Stimulated activated CD4-positive, alpha-beta T cell treated with anti-CD3 and anti-CD28 coated beads, Interleukin-1b, Interleukin-23, amount 100 ng/mL, for 4 hours (primary cell): Measurements from ENCODE around the gene USP35.
"Not testable (repeated sequence)": the region's sequence is repeated elsewhere in the genome, so short reads cannot be mapped to it uniquely, and the experiment has no call there.

Experiments
- DNase-seq, 2 donors: peaks; one replicate each; pipeline ENCODE4 v3.0.0-alpha.2; 2020; ENCODE audit warnings: low read depth in 2 of 2

Gene USP35

GRCh38 chr11:78168539-78169477, 19.9 kb upstream of the USP35 start:
- DNase-seq: no peak

- DNase-seq: no peak
These were observed 18.3 kb upstream of the USP35 start for GRCh38 chr11:78170413-78170812.

DNA sequence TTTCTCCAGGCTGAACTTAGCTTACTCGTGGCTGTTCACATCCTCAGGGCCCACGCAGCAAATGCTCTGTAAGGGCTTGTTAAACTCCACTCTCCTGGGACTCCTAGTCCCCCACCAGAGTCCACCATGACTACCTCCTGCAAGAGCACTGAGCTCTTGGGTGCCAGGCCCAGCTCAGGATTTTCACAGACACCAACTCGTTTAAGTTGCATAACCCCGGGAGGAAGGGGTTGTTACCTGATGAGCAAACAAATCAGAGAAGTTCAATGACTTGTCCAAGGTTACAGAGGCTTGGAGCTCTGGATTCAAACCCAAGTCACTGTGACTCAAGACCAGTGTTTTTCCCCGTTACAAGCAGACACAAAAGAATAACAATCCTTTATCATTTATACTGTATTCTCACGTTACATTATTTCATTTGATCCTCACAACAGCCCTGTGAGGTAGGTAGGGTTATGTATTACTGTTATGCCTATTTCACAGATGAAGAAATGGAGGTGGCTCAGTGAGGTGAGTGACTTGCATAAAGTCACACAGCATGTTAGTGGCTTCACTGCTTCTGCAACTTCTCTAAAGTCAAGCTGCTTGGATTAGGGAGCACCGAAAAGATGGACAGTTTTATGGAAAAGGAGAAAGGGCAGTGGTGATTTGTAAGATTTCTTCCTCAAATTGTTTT, 17.7 kb upstream of the USP35 start:
- DNase-seq: no peak

DNA sequence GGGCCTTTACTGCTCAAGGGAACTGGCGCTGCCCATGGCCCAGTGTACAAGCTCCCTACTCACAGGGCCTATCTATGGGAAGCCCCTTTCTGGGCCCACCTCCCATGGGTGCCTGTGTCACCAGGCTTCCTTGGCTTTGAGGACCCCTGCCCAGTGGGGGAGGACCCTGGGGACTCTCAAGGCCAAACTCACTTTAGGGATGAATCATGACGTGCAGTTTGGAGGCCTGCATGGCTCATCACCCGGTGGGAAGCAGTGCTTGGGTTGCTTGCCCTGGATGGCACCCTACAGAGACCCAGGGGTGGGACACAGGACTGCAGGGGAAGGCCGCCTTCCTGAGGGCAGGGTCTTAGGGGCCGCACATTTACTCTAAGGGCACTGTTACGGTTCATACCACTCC, 16.8 kb upstream of the USP35 start:
- no peak for DNase-seq

- DNase-seq: not testable (repeated sequence)
These were observed 12.9 kb upstream of the USP35 start for GRCh38 chr11:78175862-78176261.

GRCh38 chr11:78176605-78177141, 12.0 kb upstream of the USP35 start:
- no peak for DNase-seq

- DNase-seq: no peak
These were observed 11.5 kb upstream of the USP35 start for GRCh38 chr11:78177216-78177615.

- DNase-seq: no peak
These were observed 9.2 kb upstream of the USP35 start for GRCh38 chr11:78179459-78180071.

GRCh38 chr11:78180751-78181150, 8.0 kb upstream of the USP35 start:
- no peak for DNase-seq

GRCh38 chr11:78181185-78181584, 7.5 kb upstream of the USP35 start:
- DNase-seq: no peak

GRCh38 chr11:78187366-78188285, 1.1 kb upstream of the USP35 start:
- DNase-seq: peak; percentile 63 to 73

GRCh38 chr11:78189174-78189724, 530 bp downstream of the USP35 start:
- DNase-seq: no peak

DNA sequence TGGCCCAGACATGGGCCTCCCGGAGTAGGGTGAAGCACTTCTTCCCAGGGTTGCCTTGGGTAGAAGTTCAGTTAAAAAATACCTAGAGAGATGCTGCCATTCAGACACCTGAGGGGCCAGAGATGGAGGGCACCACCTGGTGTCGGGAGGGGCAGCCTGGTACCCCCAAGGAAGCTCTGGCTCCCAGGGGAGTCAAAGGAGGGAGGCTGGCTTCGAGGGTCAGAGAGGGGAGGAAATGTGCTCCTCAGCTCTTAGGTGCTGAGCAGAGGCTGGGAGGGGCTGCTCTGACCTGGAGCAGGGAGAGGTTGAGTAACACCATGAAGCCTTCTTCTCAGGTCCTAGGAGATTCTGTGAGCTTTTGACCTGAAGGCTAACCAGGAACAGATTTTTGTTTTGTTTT, 1.1 kb downstream of the USP35 start:
- no peak for DNase-seq

- DNase-seq: no peak
These were observed 1.7 kb downstream of the USP35 start for GRCh38 chr11:78190374-78190773.

DNA sequence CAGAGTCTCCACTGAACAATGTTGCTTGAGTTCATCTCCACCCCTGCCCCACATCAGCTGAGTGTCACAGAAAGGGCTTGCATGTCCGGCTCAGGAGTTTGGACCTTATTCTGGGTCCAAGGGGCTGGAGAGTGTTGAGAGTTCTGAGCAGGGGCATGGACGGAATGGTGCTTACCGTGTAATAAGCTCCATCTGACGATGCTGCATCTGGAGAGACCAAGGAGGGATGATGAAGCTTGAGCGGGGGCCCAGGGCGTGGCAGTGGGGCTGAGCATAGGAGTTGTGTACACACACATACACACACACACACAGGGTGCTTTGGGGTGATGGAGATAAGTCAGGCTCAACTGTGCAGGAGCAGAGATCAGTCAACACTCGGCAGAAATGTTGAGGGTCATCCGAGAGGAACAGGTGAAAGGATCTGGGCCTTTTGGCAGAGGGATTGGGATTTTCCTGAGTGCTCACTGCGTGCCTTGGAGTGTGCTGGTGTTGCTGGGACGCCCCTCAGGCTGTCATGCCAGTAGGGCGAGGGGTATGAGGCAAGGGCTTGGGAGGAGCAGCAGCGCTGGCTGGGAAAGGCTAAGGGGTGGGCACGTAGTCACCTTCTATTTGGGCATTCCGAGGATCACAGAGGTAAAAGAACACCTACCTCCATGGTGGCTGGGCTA, 2.3 kb downstream of the USP35 start:
- DNase-seq: no peak

GRCh38 chr11:78192223-78192719, 3.6 kb downstream of the USP35 start:
- no peak for DNase-seq

GRCh38 chr11:78192911-78193351, 4.2 kb downstream of the USP35 start:
- DNase-seq: no peak

DNA sequence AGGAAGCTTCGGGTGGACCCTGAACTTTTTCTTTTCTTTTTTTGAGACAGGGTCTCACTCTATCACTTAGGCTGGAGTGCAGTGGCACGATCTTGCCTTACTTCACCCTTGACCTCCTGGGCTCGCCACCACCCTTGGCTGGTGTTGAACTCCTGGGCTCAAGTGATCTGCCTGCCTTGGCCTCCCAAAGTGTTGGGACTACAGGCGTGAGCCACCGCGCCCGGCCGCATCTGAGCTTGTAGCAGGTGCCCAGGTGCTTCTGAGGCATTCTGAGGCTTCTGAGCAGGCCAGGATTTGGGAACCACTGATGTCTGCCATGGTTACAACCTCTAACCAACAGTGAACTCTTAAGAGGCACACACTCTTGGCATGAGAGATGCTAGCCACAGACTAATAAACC, 5.1 kb downstream of the USP35 start:
- DNase-seq: no peak

DNA sequence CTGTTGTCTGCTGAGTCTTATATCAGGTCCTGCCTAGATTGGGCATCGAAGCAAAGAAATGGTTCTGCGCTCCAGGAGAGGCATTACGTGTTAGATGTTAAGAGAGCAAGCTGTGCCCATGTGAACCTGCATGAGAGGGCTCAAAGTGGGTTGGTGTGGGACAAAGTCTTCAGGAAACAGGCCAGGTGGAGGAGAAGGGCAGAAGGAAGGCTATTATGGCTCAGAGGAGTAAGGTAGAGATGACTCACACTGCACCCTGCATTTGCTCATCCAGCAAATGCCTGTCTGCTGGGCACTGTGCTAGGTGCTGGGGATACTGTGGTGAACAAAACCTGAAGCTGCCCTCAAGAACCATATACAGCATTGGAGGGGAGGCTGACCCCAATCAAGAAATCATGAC, 5.8 kb downstream of the USP35 start:
- DNase-seq: no peak

- no peak for DNase-seq
These were observed 7.3 kb downstream of the USP35 start for GRCh38 chr11:78195917-78196560.
